Glutamatergic neuron (in vitro differentiated cells): Measurements from ENCODE around the gene COL17A1. TPM values are rescaled to one million over a fixed set of nuclear protein-coding genes. Genes with fewer than 3 reads are reported as not detected.

Source experiments
- DNase-seq: peaks from one replicate; pipeline ENCODE4 v3.0.0; 2022
- H3K27ac Mint-ChIP-seq: one replicate; pipeline ENCODE4 v1.8.0; 2020; ENCODE audit warnings: mild to moderate bottlenecking, mixed read lengths, inconsistent platforms; ENCODE audit not compliant: unreplicated experiment
- H3K27me3 Mint-ChIP-seq: one replicate; pipeline ENCODE4 v1.8.0; 2020; ENCODE audit warnings: mild to moderate bottlenecking, moderate library complexity, mixed read lengths, inconsistent platforms; ENCODE audit not compliant: unreplicated experiment
- H3K36me3 Mint-ChIP-seq: one replicate; pipeline ENCODE4 v1.8.0; 2020; ENCODE audit warnings: mild to moderate bottlenecking, mixed read lengths, inconsistent platforms; ENCODE audit not compliant: unreplicated experiment
- H3K4me1 Mint-ChIP-seq: one replicate; pipeline ENCODE4 v1.8.0; 2020; ENCODE audit warnings: mild to moderate bottlenecking, low read depth, mixed read lengths, inconsistent platforms; ENCODE audit not compliant: unreplicated experiment
- H3K4me3 Mint-ChIP-seq: one replicate; pipeline ENCODE4 v1.8.0; 2020; ENCODE audit warnings: mild to moderate bottlenecking, mixed read lengths, inconsistent platforms; ENCODE audit not compliant: unreplicated experiment
- H3K9me3 Mint-ChIP-seq: one replicate; pipeline ENCODE4 v1.8.0; 2020; ENCODE audit warnings: mild to moderate bottlenecking, moderate library complexity, mixed read lengths, inconsistent platforms; ENCODE audit not compliant: unreplicated experiment
- total RNA-seq: library from RNA; stranded (reverse); fragmentation: NEBNext Ultra II Directional; extraction: Animal tissue kit (Norgen Biotek cat#: 25700); gene quantifications from one replicate; pipeline ENCODE4 v1.2.1, GENCODE V29; 2021; ENCODE audit not compliant: unreplicated experiment
- TF ChIP-seq, protein P1 (sequence below): fragments of 200-600 bp; sonication (generic); IDR thresholded peaks from one replicate; pipeline ENCODE4 v1.5.0; 2021; ENCODE audit not compliant: partially characterized antibody, unreplicated experiment

Gene COL17A1
- total RNA-seq, 1 donor from 2014 or later: not detected

DNA sequence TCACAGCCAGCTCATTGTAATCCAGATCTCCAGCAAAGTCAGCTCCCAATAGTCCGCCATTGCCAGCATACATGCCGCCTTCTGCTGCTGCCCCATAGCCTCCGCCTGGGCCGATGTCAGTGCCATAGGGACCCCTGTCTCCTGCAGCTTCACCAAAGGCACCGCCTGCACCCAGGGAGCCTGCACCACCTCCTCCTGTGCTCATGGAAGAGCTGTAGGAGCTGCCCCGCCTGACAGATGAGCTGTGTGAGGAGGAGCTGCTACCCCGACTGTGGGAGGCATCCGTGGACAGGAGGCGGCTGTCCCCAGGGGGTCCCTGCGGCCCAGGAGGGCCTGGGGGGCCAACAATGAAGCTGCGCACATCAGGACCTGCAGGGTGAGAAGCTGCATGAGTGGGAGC, 51.7 kb downstream of the COL17A1 start:
- TF ChIP-seq, protein P1, sequence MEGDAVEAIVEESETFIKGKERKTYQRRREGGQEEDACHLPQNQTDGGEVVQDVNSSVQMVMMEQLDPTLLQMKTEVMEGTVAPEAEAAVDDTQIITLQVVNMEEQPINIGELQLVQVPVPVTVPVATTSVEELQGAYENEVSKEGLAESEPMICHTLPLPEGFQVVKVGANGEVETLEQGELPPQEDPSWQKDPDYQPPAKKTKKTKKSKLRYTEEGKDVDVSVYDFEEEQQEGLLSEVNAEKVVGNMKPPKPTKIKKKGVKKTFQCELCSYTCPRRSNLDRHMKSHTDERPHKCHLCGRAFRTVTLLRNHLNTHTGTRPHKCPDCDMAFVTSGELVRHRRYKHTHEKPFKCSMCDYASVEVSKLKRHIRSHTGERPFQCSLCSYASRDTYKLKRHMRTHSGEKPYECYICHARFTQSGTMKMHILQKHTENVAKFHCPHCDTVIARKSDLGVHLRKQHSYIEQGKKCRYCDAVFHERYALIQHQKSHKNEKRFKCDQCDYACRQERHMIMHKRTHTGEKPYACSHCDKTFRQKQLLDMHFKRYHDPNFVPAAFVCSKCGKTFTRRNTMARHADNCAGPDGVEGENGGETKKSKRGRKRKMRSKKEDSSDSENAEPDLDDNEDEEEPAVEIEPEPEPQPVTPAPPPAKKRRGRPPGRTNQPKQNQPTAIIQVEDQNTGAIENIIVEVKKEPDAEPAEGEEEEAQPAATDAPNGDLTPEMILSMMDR: no peak
- peaks cover 26% of the 10 kb centered on the region for H3K4me1 Mint-ChIP-seq
- peaks cover 16% of the 10 kb centered on the region for H3K27me3 Mint-ChIP-seq
- no peak overlapping the region for H3K4me3 Mint-ChIP-seq
- no peak for DNase-seq
- H3K9me3 Mint-ChIP-seq: peaks cover 16% of the 10 kb centered on the region
- peak overlapping the region; percentile 45 for H3K27ac Mint-ChIP-seq
- peaks cover 10% of the 10 kb centered on the region for H3K36me3 Mint-ChIP-seq

DNA sequence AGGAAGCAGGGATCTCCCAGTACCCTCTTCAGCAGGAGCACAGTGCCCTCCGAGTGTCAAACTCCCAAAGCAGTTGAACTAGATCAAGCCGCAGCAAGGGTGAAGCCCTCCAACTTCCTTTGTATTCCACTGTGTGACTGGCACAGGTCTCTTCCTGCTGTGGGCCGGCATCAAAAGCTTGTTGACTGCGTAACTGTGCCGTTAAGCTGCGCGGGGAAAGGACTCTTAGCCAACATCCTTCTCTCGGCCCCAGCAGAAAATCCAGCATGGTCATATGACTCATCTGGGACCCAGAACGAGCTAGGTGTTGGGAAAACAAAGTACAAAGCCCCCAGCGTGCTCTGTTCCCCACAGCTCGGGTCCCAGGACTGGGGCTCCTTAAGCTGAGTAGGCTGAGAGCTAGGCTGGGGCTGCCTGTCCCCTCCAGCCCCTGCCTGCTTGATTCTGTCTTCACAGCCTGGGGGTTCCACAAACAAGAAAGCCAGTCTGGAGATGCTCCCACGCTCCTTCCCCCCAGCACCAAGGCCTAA, 52.2 kb downstream of the COL17A1 start:
- TF ChIP-seq, protein P1: no peak
- Mint-ChIP-seq H3K4me3 (no peak overlapping the region), H3K27ac (peak overlapping the region; percentile 45), H3K9me3 (peaks cover 16% of the 10 kb centered on the region), H3K27me3 (peaks cover 14% of the 10 kb centered on the region), H3K4me1 (peaks cover 26% of the 10 kb centered on the region), H3K36me3 (peaks cover 10% of the 10 kb centered on the region)
- no peak for DNase-seq

DNA sequence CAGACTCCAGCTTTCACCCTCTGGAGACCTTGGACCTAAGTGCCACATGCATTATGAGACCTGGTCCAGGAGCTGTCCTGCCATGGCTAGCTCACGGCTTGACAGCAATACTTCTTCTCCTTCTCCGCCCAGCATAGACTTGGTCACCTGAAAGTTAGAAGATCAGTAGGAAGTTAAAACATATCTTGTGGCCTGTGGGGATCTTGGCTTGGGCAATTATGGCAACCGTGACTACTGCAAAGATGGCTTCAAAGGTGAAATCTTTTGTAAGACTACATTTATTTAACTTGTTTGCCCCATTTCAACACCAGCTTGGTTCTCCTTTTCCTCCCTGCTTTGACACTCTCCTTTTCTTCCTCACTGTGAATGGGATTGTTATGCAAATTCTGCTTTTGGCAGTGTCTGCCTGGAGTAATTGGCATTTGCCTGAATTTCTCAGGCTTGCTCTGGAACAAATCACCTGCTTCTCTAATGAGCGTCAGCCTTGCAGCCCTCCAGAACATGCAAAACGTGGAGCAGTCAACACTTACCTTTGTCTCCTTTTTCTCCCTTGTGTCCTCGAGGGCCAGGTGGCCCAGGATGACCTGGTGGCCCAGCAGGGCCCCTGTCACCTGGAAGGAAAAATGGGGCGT, 53.4 kb downstream of the COL17A1 start:
- H3K27ac Mint-ChIP-seq: peak overlapping the region; percentile 20
- H3K4me1 Mint-ChIP-seq: peaks cover 29% of the 10 kb centered on the region
- peaks cover 14% of the 10 kb centered on the region for H3K27me3 Mint-ChIP-seq
- peaks cover 10% of the 10 kb centered on the region for H3K36me3 Mint-ChIP-seq
- no peak overlapping the region for H3K4me3 Mint-ChIP-seq
- TF ChIP-seq, protein P1: no peak
- no peak for DNase-seq
- H3K9me3 Mint-ChIP-seq: peaks cover 10% of the 10 kb centered on the region

DNA sequence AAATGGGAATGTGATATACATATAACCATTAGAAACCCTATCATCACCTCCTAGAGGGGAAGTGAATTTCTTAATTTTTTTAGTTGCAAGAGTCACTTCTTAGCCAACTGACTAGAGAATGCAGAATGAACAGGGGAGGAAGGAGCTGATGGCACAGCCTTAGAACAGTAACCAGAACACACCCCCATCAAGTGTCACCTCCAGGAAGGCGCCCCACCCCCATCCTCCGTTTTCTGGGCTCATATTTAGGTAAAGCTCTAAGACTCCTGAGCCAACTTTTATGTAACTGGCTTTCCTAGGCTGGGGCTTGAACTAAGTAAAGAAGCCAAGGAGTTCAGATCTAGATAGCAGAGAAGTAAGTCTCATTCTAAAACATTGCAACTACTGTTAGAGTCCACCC, 54.0 kb downstream of the COL17A1 start:
- H3K27me3 Mint-ChIP-seq: peaks cover 14% of the 10 kb centered on the region
- no peak overlapping the region for H3K4me3 Mint-ChIP-seq
- TF ChIP-seq, protein P1: no peak
- peaks cover 29% of the 10 kb centered on the region for H3K4me1 Mint-ChIP-seq
- no peak overlapping the region for H3K27ac Mint-ChIP-seq
- no peak for DNase-seq
- peaks cover 10% of the 10 kb centered on the region for H3K9me3 Mint-ChIP-seq
- peaks cover 10% of the 10 kb centered on the region for H3K36me3 Mint-ChIP-seq

DNA sequence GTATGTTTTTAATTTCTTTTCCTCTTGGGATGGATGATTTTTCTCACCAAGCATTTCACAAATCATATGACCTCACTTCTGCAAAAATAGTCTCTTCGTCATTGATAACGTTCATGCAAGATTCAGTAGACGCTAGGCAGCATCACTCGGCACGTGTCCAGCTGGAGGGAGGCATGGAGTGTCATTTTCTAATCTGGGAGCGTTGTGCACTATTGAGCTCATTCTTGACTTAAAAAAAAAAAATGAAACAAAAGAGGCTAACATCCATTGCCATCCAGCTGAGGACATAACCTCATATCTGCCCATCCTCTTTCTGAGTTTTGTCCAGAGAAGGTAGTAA, 56.2 kb downstream of the COL17A1 start:
- Mint-ChIP-seq H3K9me3 (peaks cover 4% of the 10 kb centered on the region), H3K27ac (no peak overlapping the region), H3K27me3 (peaks cover 9% of the 10 kb centered on the region), H3K36me3 (peaks cover 10% of the 10 kb centered on the region), H3K4me1 (peaks cover 19% of the 10 kb centered on the region), H3K4me3 (no peak overlapping the region)
- TF ChIP-seq, protein P1: no peak
- DNase-seq: no peak
